ENCODE results near the gene ADORA2A. TPM values are rescaled to one million over a fixed set of nuclear protein-coding genes. Genes with fewer than 3 reads are reported as not detected.

Gene ADORA2A
- total RNA-seq, 6 donors from 2014 or later = 7.3 to 20.9 (median 8.8) TPM

DNA sequence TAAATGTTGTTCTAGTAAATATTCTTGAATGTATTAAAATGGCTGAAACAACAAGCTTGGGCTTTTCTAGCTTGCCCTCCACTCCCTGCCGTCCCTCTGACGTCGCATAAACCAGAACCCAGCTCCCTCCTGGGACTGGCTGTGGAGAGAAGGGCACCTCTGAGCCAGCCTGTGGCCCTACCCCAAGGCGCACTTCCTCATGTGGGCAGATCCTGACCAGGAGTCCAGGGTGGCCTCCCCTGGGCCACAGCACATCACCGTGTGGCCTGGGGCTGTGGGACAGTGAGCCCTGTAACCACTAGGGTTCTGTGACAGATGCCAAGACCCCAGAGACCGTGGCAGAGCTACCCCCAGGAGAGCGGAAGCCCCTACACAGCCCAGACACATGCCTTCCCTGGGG lies 10.2 kb upstream of the ADORA2A start:
- peaks cover 3 to 52% (median 35%) of the 10 kb centered on the region in 4 donors for H3K36me3 ChIP-seq
- no peak overlapping the region for H3K4me3 ChIP-seq
- H3K4me1 ChIP-seq = peaks cover 25 to 35% (median 31%) of the 10 kb centered on the region in 4 donors
- no peak overlapping the region for H3K27ac ChIP-seq
- 92 to 99% methylated on average over 5 to 7 of the region's 7 CpGs for WGBS, 2 donors
- no peak for ATAC-seq (ENCODE audit: low FRiP score in 2 of 2)
- H3K9me3 ChIP-seq = no peaks in the 10 kb centered on the region
- no peaks in the 10 kb centered on the region for H3K27me3 ChIP-seq
- no peak for DNase-seq
- no peak for TF ChIP-seq POLR2A (IDR thresholded peaks at IDR 0.05)
- TF ChIP-seq, protein P1, sequence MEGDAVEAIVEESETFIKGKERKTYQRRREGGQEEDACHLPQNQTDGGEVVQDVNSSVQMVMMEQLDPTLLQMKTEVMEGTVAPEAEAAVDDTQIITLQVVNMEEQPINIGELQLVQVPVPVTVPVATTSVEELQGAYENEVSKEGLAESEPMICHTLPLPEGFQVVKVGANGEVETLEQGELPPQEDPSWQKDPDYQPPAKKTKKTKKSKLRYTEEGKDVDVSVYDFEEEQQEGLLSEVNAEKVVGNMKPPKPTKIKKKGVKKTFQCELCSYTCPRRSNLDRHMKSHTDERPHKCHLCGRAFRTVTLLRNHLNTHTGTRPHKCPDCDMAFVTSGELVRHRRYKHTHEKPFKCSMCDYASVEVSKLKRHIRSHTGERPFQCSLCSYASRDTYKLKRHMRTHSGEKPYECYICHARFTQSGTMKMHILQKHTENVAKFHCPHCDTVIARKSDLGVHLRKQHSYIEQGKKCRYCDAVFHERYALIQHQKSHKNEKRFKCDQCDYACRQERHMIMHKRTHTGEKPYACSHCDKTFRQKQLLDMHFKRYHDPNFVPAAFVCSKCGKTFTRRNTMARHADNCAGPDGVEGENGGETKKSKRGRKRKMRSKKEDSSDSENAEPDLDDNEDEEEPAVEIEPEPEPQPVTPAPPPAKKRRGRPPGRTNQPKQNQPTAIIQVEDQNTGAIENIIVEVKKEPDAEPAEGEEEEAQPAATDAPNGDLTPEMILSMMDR (IDR thresholded peaks at IDR 0.05) = no peak
- TF ChIP-seq POLR2AphosphoS5 (IDR thresholded peaks at IDR 0.05) = no peak
- no peak for TF ChIP-seq EP300 (IDR thresholded peaks at IDR 0.05)

DNA sequence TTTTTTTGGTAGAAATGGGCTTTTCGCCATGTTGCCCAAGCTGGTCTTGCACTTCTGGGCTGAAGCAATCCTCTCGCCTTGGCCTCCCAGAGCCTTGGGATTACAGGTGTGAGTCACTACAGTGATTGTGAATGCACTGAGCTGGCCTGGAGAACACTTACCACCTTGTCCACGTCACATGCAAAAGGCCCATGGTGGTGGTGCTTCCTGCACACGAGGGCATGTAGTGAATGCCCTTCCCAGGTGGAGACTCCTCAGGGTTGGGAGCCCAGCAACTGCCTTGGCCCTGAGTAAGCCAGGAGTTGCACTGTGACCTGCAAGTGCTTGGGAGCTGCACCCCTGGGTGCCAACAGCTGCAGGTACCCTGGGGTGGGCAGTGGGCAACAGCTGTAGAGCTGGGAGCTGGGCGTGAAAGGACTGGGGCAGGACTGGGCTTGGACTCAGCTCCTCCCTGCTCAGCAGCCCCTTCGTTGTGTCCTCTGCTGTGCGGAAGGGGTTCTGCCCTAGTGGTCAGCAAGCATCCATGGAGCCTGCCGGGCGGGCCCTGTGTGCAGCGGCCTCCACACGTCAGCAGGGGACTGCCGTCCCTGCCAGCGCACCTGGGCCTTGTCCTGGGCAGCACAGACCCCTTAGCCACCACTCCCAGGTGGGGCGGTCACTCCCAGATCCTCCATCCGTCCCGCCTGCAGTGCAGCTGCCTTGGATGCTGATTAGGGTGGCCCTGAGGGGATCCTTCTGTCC lies 9.3 kb upstream of the ADORA2A start:
- peak overlapping the region in 1 of 4 donors; percentile 48 for H3K27ac ChIP-seq
- no peak for TF ChIP-seq EP300 (IDR thresholded peaks at IDR 0.05)
- TF ChIP-seq, protein P1 (IDR thresholded peaks at IDR 0.05) = no peak
- no peak for TF ChIP-seq POLR2A (IDR thresholded peaks at IDR 0.05)
- TF ChIP-seq POLR2AphosphoS5 (IDR thresholded peaks at IDR 0.05) = no peak
- H3K36me3 ChIP-seq = peaks cover 3 to 45% (median 28%) of the 10 kb centered on the region in 4 donors
- no peak for ATAC-seq (ENCODE audit: low FRiP score in 2 of 2)
- WGBS, 2 donors = 87 to 89% methylated on average over 10 to 14 of the region's 16 CpGs
- no peaks in the 10 kb centered on the region for H3K27me3 ChIP-seq
- H3K4me1 ChIP-seq = peaks cover 29 to 38% (median 31%) of the 10 kb centered on the region in 4 donors
- no peaks in the 10 kb centered on the region for H3K9me3 ChIP-seq
- peak in 1 of 2 donors; percentile 79 for DNase-seq
- no peak overlapping the region for H3K4me3 ChIP-seq

DNA sequence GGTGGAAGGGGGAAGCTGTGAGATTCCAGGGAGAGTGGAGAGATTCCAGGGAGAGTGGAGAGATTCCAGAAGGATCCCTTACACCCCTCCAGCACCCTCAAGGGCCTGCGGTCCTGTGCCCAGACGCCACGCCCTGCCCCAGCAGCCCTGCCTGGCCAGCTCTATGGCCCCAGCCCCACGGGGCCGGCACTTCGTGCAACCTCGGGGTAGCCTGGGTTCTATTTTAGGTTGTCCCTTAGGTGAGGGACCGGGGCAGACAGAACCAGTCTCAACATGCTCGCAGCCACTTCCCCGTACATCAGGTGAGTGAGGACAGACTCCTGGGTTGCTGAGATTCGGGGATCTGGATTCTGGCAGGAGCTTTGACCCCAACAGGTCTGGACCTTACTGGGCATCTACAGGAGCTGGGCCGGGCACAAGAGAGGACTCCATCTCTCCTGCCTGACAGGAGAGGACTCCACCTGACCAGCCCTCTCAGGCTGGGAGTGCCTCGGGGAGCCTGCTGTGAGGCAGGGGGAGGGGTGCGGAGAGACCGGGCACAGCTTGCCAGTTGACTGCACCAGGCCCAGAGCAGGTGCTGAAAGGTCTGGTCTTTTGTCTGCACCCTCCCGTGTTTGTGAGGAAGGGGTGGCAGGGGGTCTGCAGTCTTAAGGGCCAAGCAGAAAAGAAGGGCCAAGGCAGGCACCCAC lies 8.5 kb upstream of the ADORA2A start:
- ATAC-seq (ENCODE audit: low FRiP score in 2 of 2) (no peak), DNase-seq (peak in 1 of 2 donors; percentile 75)
- Histone ChIP-seq H3K4me1 (peaks cover 33 to 46% (median 36%) of the 10 kb centered on the region in 4 donors), H3K27me3 (no peaks in the 10 kb centered on the region), H3K36me3 (peaks cover 3 to 37% (median 23%) of the 10 kb centered on the region in 4 donors), H3K27ac (peak overlapping the region in 1 of 4 donors; percentile 48), H3K4me3 (no peak overlapping the region), H3K9me3 (no peaks in the 10 kb centered on the region)
- 67 to 71% methylated on average over 8 to 15 of the region's 16 CpGs for WGBS, 2 donors
- TF ChIP-seq POLR2AphosphoS5 (IDR thresholded peaks at IDR 0.05) (no peak), EP300 (IDR thresholded peaks at IDR 0.05) (no peak), POLR2A (IDR thresholded peaks at IDR 0.05) (no peak)
- TF ChIP-seq, protein P1 (IDR thresholded peaks at IDR 0.05) = no peak

DNA sequence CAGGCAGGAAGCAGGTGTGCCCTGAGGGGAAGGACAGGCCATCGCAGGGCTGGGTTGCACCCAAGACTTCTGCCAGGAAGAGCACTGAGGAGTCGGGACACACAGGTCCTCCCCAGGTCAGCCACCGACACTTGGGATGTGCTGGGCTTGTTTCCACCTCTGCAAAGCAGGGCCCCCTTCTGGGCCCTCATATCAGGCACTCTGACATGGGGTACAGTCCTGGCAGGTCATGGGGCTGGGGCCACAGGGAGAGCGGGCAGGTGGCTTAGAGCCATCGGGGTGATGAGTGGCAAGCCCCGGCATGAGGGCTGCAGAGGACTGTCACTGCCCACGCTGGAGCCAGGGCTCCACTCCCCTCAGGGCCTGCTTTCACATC lies 7.9 kb upstream of the ADORA2A start:
- WGBS, 2 donors = 40 to 58% methylated on average over 3 to 7 of the region's 7 CpGs
- H3K27me3 ChIP-seq = no peaks in the 10 kb centered on the region
- H3K4me3 ChIP-seq = no peak overlapping the region
- peaks cover 33 to 51% (median 39%) of the 10 kb centered on the region in 4 donors for H3K4me1 ChIP-seq
- no peak for DNase-seq
- H3K36me3 ChIP-seq = peaks cover 3 to 31% (median 19%) of the 10 kb centered on the region in 4 donors
- no peaks in the 10 kb centered on the region for H3K9me3 ChIP-seq
- peak overlapping the region in 1 of 4 donors; percentile 48 for H3K27ac ChIP-seq
- TF ChIP-seq POLR2AphosphoS5 (IDR thresholded peaks at IDR 0.05) (no peak), POLR2A (IDR thresholded peaks at IDR 0.05) (no peak), EP300 (IDR thresholded peaks at IDR 0.05) (no peak)
- TF ChIP-seq, protein P1 (IDR thresholded peaks at IDR 0.05) = no peak
- ATAC-seq (ENCODE audit: low FRiP score in 2 of 2) = no peak

All from upper lobe of left lung (tissue), 6 donors.